Stimulated activated CD4-positive, alpha-beta T cell treated with anti-CD3 and anti-CD28 coated beads, TNF-alpha, amount 100 ng/mL, for 24 hours (primary cell): Measurements from ENCODE around the gene ITGA2.

ENCODE experiments used
- DNase-seq, 3 experiments: peaks; one replicate each; pipeline ENCODE4 v3.0.0-alpha.2; 2020; ENCODE audit warnings: low read depth in 3 of 3

The ITGA2 gene

DNA sequence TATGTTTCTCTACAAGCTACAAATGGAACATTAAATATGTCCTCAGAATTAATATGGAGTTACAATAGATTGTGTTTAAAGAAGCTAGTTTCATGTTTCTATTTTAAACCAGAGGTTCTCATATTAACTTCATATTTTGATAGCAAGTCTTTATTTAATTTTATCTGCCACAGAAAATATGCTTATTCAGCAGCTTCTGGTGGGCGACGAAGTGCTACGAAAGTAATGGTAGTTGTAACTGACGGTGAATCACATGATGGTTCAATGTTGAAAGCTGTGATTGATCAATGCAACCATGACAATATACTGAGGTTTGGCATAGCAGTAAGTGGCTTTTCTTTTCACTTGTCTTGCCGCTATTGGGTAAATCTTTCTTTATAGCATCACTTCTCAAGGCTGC lies 66.2 kb downstream of the ITGA2 start:
- DNase-seq = no peak

DNA sequence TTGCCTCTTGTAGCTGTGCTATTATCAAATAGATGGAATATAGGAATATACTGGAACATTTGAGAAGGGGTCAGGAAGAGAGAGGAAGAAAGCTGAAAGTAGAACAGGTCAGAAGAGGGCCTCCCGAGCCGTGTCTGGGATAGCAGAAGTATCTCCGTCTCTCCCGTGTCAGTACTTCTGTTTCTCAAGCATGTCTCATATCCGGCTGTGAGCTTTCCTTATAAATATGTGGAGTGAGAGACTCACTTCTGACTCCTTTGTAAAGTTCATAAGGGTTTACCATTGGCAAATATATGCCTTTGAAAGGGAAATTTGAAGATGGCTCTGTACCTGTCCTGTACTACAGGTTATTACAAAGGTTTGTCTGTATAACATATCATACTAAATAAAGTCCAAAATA lies 70.1 kb downstream of the ITGA2 start:
- DNase-seq = no peak

DNA sequence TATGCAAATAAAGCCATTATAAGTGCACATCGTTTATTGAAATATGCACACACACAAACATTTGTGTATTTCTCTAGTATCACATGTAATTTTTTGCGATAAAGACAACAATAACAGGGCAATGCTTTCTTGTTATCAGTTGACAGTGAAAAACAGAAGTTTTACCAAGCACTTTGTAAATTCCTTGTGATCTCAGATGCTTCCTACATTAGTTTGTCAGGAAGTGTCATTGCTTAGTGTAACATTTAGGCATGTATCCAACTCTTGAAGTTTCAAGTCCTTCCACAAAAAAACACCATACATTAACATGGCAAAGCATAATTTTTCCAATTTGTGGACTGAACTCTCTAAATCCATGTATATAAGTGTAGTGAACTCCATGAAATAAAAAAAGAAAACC lies 74.0 kb downstream of the ITGA2 start:
- no peak for DNase-seq

DNA sequence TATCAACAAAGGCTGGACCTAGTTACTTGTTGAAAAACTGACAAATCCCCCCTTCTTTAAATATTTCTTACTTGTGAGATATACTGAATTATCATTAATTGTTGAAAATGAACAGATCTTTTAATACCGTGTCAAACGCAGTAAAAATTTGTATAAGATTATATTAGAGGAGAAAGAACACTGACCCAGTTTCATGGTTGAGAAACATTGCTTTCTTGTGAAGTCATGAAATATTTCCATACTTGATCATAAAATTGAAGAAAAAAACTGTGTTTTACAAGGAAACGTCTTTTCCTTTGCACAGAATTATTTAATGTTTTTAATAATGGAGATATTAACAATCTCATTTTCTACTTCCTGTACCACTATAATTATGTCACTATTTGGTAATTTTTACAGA lies 74.6 kb downstream of the ITGA2 start:
- no peak for DNase-seq

DNA sequence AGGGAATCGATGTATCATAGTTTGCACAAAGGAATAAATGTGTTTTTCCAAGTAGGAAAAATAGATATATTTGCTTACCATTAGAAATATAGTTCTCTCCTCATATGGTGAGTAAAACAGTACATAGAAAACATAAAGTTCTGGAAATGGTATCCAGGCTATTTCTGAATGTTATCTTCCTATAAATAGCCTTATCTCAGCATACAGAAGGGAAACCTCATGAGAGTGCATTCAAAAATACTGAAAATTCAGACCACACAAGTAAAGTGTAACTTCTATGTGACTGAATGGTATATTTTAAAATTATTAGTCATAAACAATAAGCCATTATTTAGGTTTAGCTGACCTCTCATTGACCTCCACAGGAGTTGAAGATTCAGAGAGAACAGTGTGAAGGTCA lies 76.9 kb downstream of the ITGA2 start:
- DNase-seq = no peak

DNA sequence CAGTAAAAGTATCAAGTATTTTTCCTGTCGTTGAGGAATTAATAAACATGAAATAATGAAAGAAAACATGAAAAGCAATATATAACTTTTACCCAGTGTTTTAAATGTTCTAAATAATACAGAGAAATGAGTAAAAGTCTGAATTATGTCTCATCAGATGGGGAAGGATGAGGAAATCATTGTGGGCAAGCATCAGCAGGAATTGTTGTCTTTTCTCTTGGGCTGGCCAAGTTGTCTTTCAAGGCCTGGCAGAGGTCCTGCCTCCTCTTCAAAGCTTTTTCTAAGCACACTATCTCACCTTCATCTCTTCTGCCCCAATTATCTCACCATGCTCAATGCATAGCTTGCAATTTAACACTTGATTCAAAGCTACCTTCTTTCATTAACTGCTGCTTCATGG lies 78.5 kb downstream of the ITGA2 start:
- no peak for DNase-seq

DNA sequence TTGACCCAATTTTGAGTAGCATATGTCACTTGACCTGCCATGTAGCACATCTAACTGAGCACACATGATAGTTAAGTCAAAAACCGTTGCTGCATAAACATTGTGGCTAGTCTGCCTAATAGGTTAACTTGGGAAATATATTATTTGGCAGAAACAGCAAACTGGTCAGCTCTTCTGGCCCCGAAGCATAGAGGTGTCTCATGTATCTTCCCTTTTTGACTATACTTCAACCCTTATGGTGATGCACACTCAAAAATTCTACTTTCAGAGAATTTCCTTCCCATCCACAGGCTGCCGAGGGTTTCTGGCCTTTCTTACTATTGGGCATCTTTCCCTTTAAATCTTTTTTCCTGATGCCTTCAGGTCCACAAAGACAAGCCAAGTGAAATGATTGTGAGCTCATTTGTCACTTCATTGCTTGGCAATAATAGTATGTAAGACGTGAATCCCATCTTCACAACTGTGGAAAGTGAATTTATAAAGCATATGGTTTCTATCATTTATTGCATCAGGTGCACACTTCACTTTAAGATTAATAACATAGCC lies 79.2 kb downstream of the ITGA2 start:
- DNase-seq = no peak

DNA sequence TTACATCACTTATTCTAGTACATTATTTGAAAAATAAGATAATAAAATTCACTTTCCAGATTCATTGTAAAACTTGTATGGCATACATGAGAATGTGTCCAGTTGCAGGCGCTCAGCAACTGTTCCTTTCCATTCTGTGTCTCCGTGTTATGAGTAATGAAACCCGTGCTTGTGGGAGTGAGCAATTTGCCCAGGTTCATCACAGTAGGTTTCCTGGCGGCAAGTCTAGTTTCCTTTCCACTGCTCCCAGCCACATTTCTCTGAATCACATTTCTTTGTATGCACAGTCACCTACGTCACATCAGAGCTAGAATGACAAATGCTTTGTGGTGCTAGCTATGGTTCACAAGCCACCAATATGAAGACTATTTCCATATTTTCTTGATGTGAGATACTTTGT lies 80.5 kb downstream of the ITGA2 start:
- peak; percentile 41 to 61 (median 60) for DNase-seq

DNA sequence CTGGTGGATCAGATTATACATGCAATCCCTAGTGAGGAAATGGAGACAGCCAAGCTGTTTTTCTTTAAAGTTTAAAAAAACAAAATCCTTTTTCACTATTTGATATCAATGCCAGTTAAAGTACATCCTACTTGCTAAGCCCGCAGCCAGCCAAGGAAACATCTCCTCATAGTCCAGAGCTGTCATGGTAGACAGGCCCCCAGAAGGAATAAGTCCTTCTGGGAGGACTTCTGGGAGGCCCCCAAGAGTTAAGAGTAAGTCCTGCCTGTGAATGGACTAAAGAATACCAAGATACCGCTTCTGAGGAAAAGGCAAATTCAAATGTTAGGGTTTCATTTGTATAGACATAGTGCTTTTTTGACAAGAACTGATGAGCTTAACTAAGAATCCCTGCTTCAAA lies 82.1 kb downstream of the ITGA2 start:
- DNase-seq = no peak

DNA sequence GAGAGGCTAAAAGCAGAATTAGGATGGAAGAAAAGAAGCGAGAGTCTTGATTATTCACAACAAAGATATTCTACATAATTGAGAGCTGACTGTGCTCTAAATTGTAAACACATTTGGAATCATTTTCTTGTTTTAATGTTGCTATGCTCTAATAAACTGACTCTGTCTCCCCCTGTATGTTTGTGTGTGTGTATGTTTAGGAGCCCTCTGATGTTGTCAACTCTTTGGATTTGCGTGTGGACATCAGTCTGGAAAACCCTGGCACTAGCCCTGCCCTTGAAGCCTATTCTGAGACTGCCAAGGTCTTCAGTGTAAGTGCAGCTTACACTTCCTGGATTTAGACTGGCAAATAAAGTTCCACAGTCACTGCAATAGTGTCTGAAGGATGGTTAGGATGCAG lies 82.6 kb downstream of the ITGA2 start:
- DNase-seq = no peak

DNA sequence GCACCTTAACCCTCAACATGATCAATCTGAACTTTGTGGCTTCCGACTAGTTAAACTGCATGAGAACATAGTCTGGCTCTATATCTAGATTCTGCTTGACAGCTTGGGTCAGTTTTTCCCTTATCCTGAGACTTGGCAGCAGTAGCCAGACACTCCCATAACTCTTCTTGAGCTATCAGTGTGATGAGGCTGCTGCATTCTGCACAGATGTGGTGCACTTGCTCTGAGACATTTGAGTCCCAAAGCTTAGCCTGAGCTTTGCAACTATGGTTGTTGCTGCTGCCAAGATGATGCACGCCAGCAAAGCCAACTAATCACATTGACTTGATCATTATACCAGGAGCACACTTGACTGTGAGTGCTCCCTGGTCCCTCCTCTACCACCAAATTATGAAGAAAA lies 84.2 kb downstream of the ITGA2 start:
- no peak for DNase-seq

DNA sequence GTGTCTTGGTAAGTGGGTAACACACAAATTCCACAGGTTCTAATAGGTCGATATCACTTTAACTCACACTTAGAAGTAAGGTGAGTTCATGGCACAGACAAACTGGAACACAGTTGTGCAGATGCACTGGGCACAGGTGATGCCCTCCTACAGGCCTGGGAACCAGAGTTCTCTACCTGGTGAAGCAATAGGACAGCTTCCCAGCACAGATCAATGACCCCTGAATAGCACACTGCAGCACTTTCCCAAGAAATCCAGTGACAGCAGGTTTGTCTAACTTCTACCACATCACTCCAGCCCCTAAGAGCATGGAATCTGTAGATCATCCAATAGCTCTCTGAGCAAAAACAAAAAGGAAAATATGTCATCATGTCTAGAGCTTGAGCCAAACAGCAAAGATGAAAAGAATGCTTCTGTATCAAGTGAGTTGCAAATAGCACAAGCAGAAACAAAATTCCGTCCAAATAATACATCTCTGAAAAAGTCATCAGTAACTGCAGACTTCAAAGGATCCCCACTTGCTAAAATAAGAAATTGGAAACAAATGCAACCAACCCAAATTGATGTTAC lies 86.9 kb downstream of the ITGA2 start:
- DNase-seq = no peak

DNA sequence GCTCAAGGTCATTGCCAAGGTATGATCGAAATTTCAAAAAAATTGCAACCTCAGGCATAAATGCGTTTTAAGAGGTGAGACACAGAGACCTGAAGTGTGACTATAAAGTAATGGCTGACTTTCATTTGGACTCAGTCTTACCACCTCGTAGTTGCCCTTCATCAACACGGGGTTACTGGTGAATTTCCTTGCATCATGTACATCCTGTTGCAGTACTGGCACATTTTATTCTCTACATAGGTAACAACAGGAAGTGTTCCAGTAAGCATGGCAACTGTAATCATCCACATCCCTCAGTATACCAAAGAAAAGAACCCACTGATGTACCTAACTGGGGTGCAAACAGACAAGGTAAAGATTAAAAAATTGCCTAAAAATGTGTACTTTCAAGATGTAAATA lies 91.1 kb downstream of the ITGA2 start:
- no peak for DNase-seq

DNA sequence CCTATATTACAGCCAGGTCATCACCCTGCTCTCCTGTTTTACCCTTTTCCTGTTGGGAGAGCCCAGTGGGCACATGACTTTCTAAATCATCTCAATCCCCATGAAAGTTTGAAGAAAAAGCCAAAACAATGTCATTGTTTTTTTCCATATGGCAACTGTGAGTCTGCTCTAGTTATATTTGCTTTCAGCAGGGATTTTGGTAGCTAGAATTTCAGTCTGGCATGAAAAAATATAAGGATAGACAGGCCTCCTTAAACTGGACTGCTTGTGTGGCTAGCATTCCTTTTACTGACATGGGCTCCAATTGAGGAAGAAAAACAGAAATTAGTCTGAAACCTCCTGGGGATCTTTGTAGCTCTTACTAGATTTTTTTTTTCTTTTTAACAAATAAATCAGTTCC lies 94.8 kb downstream of the ITGA2 start:
- no peak for DNase-seq

DNA sequence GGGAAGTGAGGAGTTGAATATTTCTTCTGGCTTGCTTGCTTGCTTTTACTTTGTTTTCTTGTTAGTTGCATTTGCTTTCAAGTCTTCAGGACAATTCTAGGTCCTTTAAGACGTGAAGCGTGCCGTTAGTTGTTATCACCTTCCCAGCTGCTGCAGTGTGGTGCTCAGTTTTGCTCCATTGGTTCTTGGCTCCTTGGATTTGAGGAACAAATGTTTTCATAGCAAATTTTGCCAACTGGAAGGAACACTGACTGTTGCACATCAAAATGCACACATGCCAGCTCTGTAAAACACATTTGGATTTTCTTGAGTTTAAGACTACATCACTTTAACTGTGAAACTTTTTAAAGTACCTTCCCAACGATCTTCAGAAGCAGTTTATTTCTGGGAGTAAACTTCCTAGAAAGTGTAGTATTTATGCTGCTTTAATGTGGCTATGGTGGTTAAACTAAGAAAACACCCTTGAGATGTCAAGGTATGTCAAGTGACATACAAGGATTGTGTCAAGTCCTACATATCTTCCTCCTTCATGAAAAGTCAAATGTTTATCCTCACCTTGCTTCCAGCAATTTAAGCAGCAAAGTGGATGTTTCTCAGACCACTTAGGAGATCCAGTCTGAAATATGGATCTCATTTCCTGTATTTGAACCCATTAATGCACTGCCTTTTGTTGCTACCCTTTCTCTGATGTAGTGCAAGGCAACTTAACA lies 95.5 kb downstream of the ITGA2 start:
- DNase-seq = no peak

DNA sequence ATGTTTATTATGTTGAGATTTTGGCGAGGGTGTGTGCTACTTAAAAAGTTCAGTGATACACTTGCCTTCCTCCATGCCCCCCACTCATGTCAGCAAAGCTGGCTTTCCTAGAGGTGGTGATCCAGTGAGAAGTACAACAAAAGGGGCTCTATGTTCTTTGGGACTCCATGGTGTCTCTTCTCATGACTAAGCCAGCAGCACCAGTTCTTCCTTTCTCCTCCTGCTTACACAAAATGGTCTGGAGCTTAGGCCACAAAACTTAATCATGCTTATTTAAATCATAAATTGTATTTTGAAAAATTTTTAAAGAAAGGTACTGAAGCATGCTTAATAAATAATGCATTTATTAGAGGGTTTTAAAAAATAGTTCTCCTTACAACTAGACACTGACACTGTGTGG lies 98.0 kb downstream of the ITGA2 start:
- DNase-seq = no peak

DNA sequence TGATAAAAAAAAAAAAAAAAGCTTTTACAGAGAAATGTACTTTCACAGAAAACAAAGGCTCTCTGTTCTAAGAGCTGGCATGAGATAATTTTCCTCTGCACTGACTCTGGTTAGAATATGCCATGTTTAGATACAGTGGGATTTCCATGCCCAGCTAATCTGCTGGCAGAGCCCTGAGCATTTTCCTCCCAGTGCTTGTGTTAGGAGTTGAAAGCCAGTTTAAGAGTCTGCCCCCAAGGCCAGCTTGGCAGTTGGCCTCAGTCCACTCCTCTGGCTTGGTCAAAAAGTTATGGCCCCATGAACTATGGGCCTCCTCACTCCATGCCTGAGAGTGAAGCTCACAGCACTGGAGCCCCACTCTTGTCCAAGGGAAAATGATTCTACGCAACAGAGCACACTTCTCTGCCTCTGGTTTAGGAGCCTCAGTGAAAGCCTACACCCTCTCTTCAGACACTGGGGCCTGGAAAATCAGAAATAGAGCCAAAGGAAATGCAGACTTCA lies 98.5 kb downstream of the ITGA2 start:
- DNase-seq = no peak

DNA sequence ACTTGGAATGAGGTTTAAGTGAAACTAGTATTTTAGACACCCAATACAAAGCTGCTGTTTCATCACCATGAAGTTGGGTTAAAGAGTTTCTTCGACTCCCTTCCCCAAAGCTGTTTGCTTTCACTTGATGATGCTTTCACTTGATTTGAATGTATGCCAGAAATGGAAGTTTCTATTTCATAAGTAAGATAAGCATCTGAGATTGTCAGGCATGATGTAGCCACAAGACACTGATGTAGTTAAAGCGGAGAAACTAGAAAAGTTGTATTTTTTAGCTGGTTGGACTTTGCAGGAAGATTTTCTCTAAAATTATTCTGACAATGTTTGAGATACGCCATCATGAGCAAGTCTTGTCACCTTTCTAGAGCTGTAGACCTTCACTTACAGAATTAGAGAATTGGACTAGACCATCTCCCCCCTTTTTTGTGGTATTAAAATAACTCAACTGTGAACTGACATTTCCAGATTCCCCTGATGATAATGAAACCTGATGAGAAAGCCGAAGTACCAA lies 100.4 kb downstream of the ITGA2 start:
- DNase-seq = no peak

DNA sequence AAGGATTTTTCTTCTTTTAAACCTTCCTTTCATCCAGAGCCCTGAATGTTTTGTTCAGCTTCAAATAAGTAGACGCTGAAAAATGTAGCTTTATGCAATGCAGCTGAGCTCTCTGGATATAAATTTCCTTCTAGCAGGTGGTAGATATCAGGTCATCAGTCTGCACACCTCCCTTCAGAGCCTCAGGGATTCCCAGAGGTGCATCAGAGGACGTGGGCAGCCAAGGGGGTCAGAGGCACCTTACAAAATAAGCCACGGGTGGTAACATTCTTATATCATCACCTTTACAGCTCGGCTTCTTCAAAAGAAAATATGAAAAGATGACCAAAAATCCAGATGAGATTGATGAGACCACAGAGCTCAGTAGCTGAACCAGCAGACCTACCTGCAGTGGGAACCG lies 101.1 kb downstream of the ITGA2 start:
- peak in 1 of 3 experiments; percentile 5 for DNase-seq

DNA sequence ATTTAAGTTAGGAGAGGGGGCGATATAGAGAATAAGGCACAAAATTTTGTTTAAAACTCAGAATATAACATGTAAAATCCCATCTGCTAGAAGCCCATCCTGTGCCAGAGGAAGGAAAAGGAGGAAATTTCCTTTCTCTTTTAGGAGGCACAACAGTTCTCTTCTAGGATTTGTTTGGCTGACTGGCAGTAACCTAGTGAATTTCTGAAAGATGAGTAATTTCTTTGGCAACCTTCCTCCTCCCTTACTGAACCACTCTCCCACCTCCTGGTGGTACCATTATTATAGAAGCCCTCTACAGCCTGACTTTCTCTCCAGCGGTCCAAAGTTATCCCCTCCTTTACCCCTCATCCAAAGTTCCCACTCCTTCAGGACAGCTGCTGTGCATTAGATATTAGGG lies 102.1 kb downstream of the ITGA2 start:
- DNase-seq = no peak

DNA sequence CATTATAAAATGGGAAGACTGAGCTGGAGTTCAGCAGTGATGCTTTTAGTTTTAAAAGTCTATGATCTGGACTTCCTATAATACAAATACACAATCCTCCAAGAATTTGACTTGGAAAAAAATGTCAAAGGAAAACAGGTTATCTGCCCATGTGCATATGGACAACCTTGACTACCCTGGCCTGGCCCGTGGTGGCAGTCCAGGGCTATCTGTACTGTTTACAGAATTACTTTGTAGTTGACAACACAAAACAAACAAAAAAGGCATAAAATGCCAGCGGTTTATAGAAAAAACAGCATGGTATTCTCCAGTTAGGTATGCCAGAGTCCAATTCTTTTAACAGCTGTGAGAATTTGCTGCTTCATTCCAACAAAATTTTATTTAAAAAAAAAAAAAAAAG lies 103.1 kb downstream of the ITGA2 start:
- no peak for DNase-seq

DNA sequence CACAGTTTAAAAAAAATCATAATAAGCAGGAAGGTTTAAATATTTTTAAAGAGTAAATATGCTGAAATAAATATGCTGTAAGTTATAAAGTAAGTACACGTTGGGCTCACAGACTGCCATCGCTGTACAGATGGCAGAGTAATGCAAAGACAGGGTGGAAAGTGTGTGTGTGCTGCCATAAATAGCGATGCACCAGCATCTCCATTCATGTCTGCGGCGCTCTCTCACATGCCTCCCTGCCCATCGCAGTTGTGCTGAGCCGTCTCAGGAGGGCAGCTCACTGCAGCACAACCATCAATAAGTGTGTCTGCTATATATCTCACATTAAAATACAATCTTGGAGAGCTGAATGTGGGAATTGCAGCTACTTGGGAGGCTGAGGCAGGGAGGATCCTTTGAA lies 106.1 kb downstream of the ITGA2 start:
- DNase-seq = no peak

DNA sequence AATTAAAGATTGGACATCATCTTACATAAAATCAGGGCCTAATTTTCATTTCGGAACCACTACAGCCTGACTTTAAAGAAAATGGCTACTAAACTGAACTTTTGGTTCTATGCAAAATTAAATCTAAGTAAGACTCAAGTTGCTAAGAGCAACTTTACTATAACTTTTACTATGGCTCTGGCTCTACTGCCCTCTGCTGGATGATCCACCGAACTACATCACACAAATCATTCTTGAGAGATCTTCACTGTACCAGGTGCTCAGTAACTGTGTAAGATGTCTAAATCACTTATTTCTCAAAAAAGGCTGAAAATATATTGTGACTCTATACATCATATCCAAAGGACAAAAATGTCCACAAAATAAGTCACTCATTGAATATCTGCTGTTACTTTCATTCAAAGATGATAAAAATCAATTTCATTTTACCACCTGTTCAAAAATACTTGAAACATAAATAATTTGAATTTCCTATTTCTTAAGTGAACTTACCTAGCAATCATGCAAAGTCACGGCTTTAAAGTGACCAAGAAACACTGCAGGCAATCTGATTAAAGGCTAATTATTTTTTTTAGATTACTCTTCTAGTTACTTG lies 106.9 kb downstream of the ITGA2 start:
- peak; percentile 46 to 69 (median 53) for DNase-seq
